Thyroid gland (tissue), 4 donors: Measurements from ENCODE around the gene CAPN10.

Experiments used
- POLR2A ChIP-seq, 2 donors: fragments of 450-650 bp; IDR thresholded peaks; one replicate each; pipeline ENCODE4 v1.6.1; 2017; ENCODE audit warnings: antibody characterized with exemption in 2 of 2, mild to moderate bottlenecking in 2 of 2, moderate library complexity in 1 of 2
- TF ChIP-seq, protein P1 (sequence below), 6 experiments: fragments of 200-600 bp in 3 of 6; fragments of 450-650 bp in 3 of 6; sonication (generic) in 3 of 6; IDR thresholded peaks; one replicate each; pipeline ENCODE4 v1.5.1; 2016 to 2019; ENCODE audit warnings: antibody characterized with exemption in 6 of 6, mild to moderate bottlenecking in 2 of 6, inconsistent platforms in 1 of 6, moderate library complexity in 1 of 6

DNA sequence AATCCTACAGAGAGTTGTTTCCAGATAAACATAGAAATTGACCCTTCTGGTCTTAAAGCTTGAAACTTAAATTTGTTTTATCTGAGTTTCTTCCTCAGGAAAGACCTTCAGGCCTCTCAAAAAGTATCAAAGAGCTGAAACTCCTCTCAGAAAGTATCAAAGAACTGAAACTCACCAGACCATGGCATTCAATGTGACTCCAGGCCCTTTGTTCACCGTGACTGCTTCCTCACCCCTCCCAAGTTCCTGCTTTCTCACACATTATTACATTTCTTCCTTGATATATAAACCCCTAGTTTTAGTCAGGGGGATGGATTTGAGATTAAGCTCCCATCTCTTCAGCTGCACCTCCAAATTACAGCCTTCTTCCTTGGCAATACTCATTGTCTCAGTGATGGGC lies 34.7 kb upstream of the CAPN10 start:
- no peak for TF ChIP-seq POLR2A (IDR thresholded peaks at IDR 0.05)
- TF ChIP-seq, protein P1, sequence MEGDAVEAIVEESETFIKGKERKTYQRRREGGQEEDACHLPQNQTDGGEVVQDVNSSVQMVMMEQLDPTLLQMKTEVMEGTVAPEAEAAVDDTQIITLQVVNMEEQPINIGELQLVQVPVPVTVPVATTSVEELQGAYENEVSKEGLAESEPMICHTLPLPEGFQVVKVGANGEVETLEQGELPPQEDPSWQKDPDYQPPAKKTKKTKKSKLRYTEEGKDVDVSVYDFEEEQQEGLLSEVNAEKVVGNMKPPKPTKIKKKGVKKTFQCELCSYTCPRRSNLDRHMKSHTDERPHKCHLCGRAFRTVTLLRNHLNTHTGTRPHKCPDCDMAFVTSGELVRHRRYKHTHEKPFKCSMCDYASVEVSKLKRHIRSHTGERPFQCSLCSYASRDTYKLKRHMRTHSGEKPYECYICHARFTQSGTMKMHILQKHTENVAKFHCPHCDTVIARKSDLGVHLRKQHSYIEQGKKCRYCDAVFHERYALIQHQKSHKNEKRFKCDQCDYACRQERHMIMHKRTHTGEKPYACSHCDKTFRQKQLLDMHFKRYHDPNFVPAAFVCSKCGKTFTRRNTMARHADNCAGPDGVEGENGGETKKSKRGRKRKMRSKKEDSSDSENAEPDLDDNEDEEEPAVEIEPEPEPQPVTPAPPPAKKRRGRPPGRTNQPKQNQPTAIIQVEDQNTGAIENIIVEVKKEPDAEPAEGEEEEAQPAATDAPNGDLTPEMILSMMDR (IDR thresholded peaks at IDR 0.05): no peak
